Glomerular visceral epithelial cell (primary cell): ENCODE measurements around the gene GRID1.
"Not testable (repeated sequence)": the region's sequence is repeated elsewhere in the genome, so short reads cannot be mapped to it uniquely, and the experiment has no call there.

ENCODE experiments used
- DNase-seq: peaks from one replicate; pipeline ENCODE4 v3.0.0-alpha.2; 2016; ENCODE audit errors: extremely low spot score

GRID1 gene

GRCh38 chr10:85995791-85996190 lies 370.8 kb downstream of the GRID1 start:
- DNase-seq = peak; percentile 15

GRCh38 chr10:85993840-85994507 lies 372.6 kb downstream of the GRID1 start:
- no peak for DNase-seq

GRCh38 chr10:85993140-85993539 lies 373.5 kb downstream of the GRID1 start:
- DNase-seq = no peak

- no peak for DNase-seq
These were observed 374.3 kb downstream of the GRID1 start for GRCh38 chr10:85992324-85992723.

GRCh38 chr10:85986777-85987176 lies 379.8 kb downstream of the GRID1 start:
- DNase-seq = no peak

- no peak for DNase-seq
These were observed 383.5 kb downstream of the GRID1 start for GRCh38 chr10:85983051-85983450.

GRCh38 chr10:85979598-85979997 lies 387.0 kb downstream of the GRID1 start:
- no peak for DNase-seq

- DNase-seq = no peak
These were observed 387.8 kb downstream of the GRID1 start for GRCh38 chr10:85978566-85979358.

- DNase-seq = no peak
These were observed 389.0 kb downstream of the GRID1 start for GRCh38 chr10:85977642-85978041.

- DNase-seq = no peak
These were observed 390.3 kb downstream of the GRID1 start for GRCh38 chr10:85976267-85976793.

- DNase-seq = no peak
These were observed 395.1 kb downstream of the GRID1 start for GRCh38 chr10:85971494-85971893.

- DNase-seq = no peak
These were observed 399.0 kb downstream of the GRID1 start for GRCh38 chr10:85967594-85967993.

- DNase-seq = no peak
These were observed 405.0 kb downstream of the GRID1 start for GRCh38 chr10:85961479-85962067.

GRCh38 chr10:85961073-85961472 lies 405.5 kb downstream of the GRID1 start:
- no peak for DNase-seq

- DNase-seq = no peak
These were observed 407.4 kb downstream of the GRID1 start for GRCh38 chr10:85959239-85959638.

GRCh38 chr10:85950921-85951320 lies 415.7 kb downstream of the GRID1 start:
- DNase-seq = no peak

- no peak for DNase-seq
These were observed 419.8 kb downstream of the GRID1 start for GRCh38 chr10:85946713-85947326.

- no peak for DNase-seq
These were observed 430.4 kb downstream of the GRID1 start for GRCh38 chr10:85936161-85936560.

- no peak for DNase-seq
These were observed 432.0 kb downstream of the GRID1 start for GRCh38 chr10:85934586-85934985.

GRCh38 chr10:85929993-85930392 lies 436.6 kb downstream of the GRID1 start:
- not testable (repeated sequence) for DNase-seq

- no peak for DNase-seq
These were observed 438.5 kb downstream of the GRID1 start for GRCh38 chr10:85927952-85928665.

- no peak for DNase-seq
These were observed 439.6 kb downstream of the GRID1 start for GRCh38 chr10:85926986-85927385.
